Esophagus (tissue), 2 donors: ENCODE results near the gene FIBIN. TPM values are rescaled to one million over a fixed set of nuclear protein-coding genes. Genes with fewer than 3 reads are reported as not detected.
"Not testable (repeated sequence)": the region's sequence is repeated elsewhere in the genome, so short reads cannot be mapped to it uniquely, and the experiment has no call there.

Experiments
- H3K27ac ChIP-seq, 2 donors: one replicate each; pipeline ENCODE4 v1.5.1; 2013; ENCODE audit warnings: low read depth in 2 of 2, mild to moderate bottlenecking in 2 of 2, inconsistent platforms in 1 of 2, low read length in 1 of 2, moderate library complexity in 1 of 2
- H3K27me3 ChIP-seq, 2 donors: one replicate each; pipeline ENCODE4 v1.6.1; 2013; ENCODE audit warnings: low read length in 2 of 2, control low read depth in 1 of 2, mild to moderate bottlenecking in 1 of 2; ENCODE audit not compliant: insufficient read depth in 2 of 2, control insufficient read depth in 1 of 2
- H3K36me3 ChIP-seq, 2 donors: one replicate each; pipeline ENCODE4 v1.6.1; 2013; ENCODE audit warnings: low read length in 1 of 2; ENCODE audit not compliant: control insufficient read depth in 2 of 2, insufficient read depth in 2 of 2
- H3K4me1 ChIP-seq, 2 donors: one replicate each; pipeline ENCODE4 v1.6.1; 2013; ENCODE audit warnings: low read length in 1 of 2; ENCODE audit not compliant: control insufficient read depth in 2 of 2, insufficient read depth in 2 of 2
- H3K4me3 ChIP-seq, 2 donors: one replicate each; pipeline ENCODE4 v1.5.1; 2013; ENCODE audit warnings: low read length in 2 of 2, mild to moderate bottlenecking in 2 of 2, low read depth in 1 of 2, moderate library complexity in 1 of 2
- H3K9me3 ChIP-seq, 2 donors: one replicate each; pipeline ENCODE4 v1.6.1; 2013; ENCODE audit warnings: mild to moderate bottlenecking in 2 of 2, low read depth in 1 of 2, low read length in 1 of 2, moderate library complexity in 1 of 2; ENCODE audit not compliant: control insufficient read depth in 2 of 2, insufficient read depth in 1 of 2
- WGBS, 2 donors: extraction: QIAGEN DNeasy Blood & Tissue Kit; methylation state at CpG; one replicate each; pipeline ENCODE4 v1.1.7; 2013; 5-methylcytosine and 5-hydroxymethylcytosine counted together
- polyA plus RNA-seq, 2 donors: library from polyadenylated mRNA; stranded (reverse); fragments of 200-250 nt; gene quantifications; one replicate each; pipeline ENCODE4 v1.2.3, GENCODE V29; 2013
- donor health status: healthy with polysubstance abuse.
- donor health status: Bipolar disorder and iron deficiency.

Gene FIBIN
- polyA plus RNA-seq, 2 donors = 1.6 to 5.4 TPM

DNA sequence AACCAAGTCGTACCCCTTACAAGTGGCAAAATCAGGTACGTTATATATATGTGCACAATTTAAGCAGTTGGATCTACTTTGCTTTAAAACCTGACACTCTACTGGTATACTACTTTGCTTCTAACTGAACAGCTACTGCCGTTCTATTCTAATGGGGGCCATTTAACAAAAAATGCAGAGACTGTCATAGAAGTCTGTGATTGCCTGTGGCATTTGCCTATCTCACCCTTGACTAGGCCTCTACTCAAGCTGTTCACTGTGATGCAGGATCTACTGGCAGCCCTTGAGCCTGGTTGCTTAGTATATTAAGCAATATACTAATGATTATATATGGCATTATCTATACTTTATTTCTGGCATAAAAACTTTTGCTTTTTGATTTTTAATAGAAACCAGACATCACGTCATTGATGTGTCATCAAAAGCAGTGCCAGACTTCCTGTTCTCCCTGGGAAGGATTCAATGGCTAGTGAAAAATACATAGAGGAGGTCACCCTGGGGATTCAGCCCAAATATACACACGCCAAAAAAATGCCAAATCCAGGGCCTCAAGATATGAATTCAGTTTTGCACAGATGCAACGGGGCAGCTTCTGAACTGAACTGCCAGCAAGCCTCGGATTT, 40.0 kb upstream of the FIBIN start:
- H3K4me3 ChIP-seq = no peak overlapping the region
- no peak overlapping the region for H3K27ac ChIP-seq
- peaks cover 0 to 3% of the 10 kb centered on the region in 2 donors for H3K4me1 ChIP-seq
- H3K9me3 ChIP-seq = no peaks in the 10 kb centered on the region
- H3K27me3 ChIP-seq = no peaks in the 10 kb centered on the region
- 66 to 78% methylated on average over 7 of the region's 7 CpGs for WGBS, 2 donors
- no peaks in the 10 kb centered on the region for H3K36me3 ChIP-seq

DNA sequence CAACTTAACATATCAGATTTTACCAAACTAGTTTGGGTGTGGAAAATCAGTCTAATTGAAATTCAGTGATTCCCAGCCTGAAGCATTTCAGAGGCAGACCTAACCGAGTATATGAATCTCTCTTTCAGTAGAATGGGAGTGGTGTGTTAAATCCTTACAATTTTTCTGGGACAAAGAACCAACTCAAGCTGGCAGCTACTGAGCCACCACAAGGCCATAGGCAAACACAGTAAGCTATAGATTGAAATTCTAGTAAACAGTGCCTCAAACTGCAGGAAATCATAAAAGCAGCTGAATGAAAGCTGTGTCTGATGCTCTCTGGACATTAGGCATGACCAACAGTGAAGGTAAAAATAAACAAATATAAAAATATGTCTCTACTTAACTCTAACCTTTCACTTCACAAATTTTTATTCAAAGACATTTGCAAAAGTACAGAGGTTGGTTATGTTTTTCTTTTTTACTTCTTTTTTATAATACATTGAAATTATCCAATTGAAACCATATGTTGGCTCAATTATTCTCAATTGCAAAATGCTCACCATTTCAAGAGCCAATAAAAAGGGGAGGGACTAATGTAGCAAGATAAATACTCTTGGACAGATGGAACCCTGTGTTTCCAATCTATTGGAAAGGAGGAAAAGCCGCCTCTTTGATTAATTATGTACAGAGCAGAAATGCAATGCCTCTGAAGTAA, 35.8 kb upstream of the FIBIN start:
- Histone ChIP-seq H3K27ac (no peak overlapping the region), H3K4me1 (no peaks in the 10 kb centered on the region), H3K9me3 (no peaks in the 10 kb centered on the region), H3K4me3 (no peak overlapping the region), H3K36me3 (no peaks in the 10 kb centered on the region), H3K27me3 (no peaks in the 10 kb centered on the region)
- 63 to 70% methylated on average over 2 of the region's 2 CpGs for WGBS, 2 donors

GRCh38 chr11:26958702-26959049, 35.2 kb upstream of the FIBIN start:
- Histone ChIP-seq H3K27me3 (no peaks in the 10 kb centered on the region), H3K9me3 (no peaks in the 10 kb centered on the region), H3K4me1 (no peaks in the 10 kb centered on the region), H3K27ac (no peak overlapping the region), H3K36me3 (no peaks in the 10 kb centered on the region), H3K4me3 (no peak overlapping the region)
- WGBS, 2 donors = 32 to 60% methylated on average over 1 of the region's 1 CpG

DNA sequence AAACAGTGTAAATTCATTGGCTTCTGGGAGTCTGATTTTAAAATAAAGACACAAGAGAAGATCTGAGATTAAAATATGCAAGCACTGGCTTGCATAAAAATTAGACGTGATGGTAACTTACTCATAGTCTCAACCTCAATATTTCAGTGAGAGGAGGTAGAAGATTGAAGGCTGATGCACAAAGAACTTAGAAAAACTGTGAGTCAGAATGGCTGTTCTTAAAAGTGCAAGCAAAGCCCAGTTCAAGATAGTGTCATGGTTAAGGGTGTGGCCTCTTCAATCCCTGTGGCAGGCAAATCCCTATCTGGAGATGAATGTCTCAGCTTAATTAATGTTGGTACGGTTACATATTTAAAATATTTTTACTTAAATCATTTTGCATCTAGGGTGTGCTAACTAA, 33.6 kb upstream of the FIBIN start:
- Histone ChIP-seq H3K4me1 (no peaks in the 10 kb centered on the region), H3K4me3 (no peak overlapping the region), H3K36me3 (no peaks in the 10 kb centered on the region), H3K9me3 (no peaks in the 10 kb centered on the region), H3K27ac (no peak overlapping the region), H3K27me3 (no peaks in the 10 kb centered on the region)
- 47 to 65% methylated on average over 2 of the region's 2 CpGs for WGBS, 2 donors

DNA sequence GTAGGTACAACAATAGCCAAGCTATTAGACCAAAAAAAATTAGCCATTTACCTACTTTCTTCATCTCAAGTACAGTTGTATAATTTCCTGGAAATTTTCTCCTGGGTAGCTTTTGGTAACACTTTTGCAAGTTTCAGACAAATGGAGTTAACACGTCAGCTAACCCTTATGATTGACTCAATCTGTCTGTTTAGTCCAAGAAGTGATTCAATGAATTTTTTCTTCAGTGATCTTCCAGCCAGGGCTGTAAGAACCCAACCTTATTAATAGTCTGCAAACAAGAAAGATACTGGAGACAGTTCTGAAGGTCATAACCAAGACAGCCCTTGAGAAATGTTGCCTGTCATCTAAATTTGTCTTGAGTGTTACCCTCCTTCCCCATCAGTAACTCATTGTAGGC, 30.1 kb upstream of the FIBIN start:
- no peaks in the 10 kb centered on the region for H3K36me3 ChIP-seq
- H3K27me3 ChIP-seq = no peaks in the 10 kb centered on the region
- no peak overlapping the region for H3K4me3 ChIP-seq
- H3K4me1 ChIP-seq = no peaks in the 10 kb centered on the region
- H3K27ac ChIP-seq = no peak overlapping the region
- no peaks in the 10 kb centered on the region for H3K9me3 ChIP-seq
- WGBS, 2 donors = 63 to 69% methylated on average over 1 of the region's 1 CpG

- 55 to 70% methylated on average over 3 of the region's 3 CpGs for WGBS, 2 donors
- H3K27me3 ChIP-seq = no peaks in the 10 kb centered on the region
- H3K27ac ChIP-seq = no peak overlapping the region
- H3K4me3 ChIP-seq = no peak overlapping the region
- no peaks in the 10 kb centered on the region for H3K4me1 ChIP-seq
- H3K36me3 ChIP-seq = no peaks in the 10 kb centered on the region
- H3K9me3 ChIP-seq = no peaks in the 10 kb centered on the region
Observed at GRCh38 chr11:26964339-26964738, 29.6 kb upstream of the FIBIN start.

- H3K27ac ChIP-seq, H3K4me1 ChIP-seq, H3K9me3 ChIP-seq, H3K36me3 ChIP-seq, H3K4me3 ChIP-seq, H3K27me3 ChIP-seq: not testable (repeated sequence)
- 93 to 94% methylated on average over 26 to 32 of the region's 32 CpGs for WGBS, 2 donors
Observed at GRCh38 chr11:26964847-26965485, 28.9 kb upstream of the FIBIN start.

DNA sequence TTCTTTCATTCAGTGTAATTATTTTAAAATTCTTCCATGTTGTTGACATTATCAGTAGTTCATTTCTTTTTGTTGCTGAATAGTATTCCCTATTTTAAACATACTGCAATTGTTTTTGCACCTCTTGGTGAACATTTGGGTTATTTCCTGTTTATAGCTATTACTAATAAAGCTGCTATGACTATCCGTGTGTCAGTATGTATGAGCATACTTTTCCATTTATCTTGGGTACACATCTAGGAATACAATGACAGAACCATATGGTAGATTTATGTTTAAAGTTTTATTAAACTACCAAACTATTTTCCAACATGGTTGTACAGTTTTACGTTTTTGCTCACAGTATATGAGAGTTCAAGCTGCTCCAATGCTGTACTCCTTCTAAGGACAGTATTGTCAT, 22.0 kb upstream of the FIBIN start:
- H3K4me1 ChIP-seq = no peaks in the 10 kb centered on the region
- H3K27ac ChIP-seq = no peak overlapping the region
- H3K4me3 ChIP-seq = no peak overlapping the region
- H3K9me3 ChIP-seq = no peaks in the 10 kb centered on the region
- no peaks in the 10 kb centered on the region for H3K27me3 ChIP-seq
- no peaks in the 10 kb centered on the region for H3K36me3 ChIP-seq
- 77 to 78% methylated on average over 2 of the region's 2 CpGs for WGBS, 2 donors

DNA sequence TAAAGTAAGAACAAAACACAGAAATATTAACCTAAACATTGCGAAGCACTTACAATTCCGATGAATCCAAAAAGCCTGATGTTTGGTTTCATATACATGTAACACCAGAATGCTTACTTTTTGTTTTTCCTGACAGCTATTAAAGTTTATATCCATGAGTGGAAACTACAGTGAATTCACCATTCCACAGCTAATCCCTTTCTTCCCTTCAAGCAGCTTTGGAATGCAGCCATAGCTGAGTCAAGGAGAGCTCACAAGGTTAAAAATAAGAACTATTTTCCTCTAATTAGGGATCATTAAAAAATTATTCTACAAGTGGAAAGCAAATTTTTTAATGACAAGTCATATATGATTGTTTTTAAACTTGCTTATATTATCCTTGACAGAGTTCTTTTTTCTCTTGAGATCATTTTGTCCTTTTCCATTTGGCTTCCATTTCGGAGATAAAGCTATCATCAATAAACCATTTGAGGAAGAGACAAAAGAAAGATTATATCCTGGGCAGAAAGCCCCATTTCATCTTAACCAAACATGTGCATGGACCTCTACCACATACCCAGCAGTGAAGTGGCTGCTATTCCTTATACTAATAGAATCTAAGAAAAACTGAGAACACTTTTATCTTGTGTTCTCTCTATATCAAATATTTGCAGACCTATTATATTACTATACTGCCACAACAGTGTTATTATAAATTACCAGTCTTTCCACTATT, 19.7 kb upstream of the FIBIN start:
- WGBS, 2 donors = 24 to 35% methylated on average over 3 of the region's 3 CpGs
- H3K9me3 ChIP-seq = no peaks in the 10 kb centered on the region
- no peaks in the 10 kb centered on the region for H3K27me3 ChIP-seq
- H3K4me3 ChIP-seq = no peak overlapping the region
- H3K36me3 ChIP-seq = no peaks in the 10 kb centered on the region
- no peaks in the 10 kb centered on the region for H3K4me1 ChIP-seq
- H3K27ac ChIP-seq = no peak overlapping the region
